Right forelimb (tissue), 1 donor: ENCODE results near the gene XPO6.

ENCODE experiments used
- DNase-seq: peaks from one replicate; pipeline ENCODE4 v3.0.0-alpha.2; 2018

Gene XPO6

GRCh38 chr16:28183484-28183883 is 28.3 kb downstream of the XPO6 start:
- DNase-seq: no peak

GRCh38 chr16:28182801-28183200 is 29.0 kb downstream of the XPO6 start:
- DNase-seq: no peak

GRCh38 chr16:28182183-28182582 is 29.6 kb downstream of the XPO6 start:
- no peak for DNase-seq

- DNase-seq: no peak
Observed at GRCh38 chr16:28181515-28181914, 30.2 kb downstream of the XPO6 start.

- DNase-seq: no peak
Observed at GRCh38 chr16:28180655-28181460, 30.9 kb downstream of the XPO6 start.

- DNase-seq: no peak
Observed at GRCh38 chr16:28179354-28179753, 32.4 kb downstream of the XPO6 start.

DNA sequence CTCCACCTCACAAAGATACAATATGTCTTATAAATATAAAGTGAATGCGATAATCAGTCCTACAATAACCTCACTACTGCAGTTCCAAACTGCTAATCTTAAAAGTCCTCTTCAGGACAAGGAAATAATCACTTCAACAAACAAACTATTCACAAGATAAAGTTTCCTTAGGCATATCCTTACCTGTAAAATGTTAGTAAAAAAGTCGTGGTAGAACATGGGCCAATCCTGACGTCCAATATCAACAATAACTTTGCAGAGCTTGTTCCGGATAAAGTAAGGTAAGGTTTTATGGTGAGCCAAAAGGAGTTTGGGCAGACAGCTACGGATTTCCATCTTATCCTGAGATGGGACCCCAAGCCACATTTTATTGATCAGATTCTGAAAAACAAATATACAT is 36.0 kb downstream of the XPO6 start:
- no peak for DNase-seq

- DNase-seq: no peak
Observed at GRCh38 chr16:28172336-28172735, 39.4 kb downstream of the XPO6 start.

GRCh38 chr16:28171816-28172215 is 39.9 kb downstream of the XPO6 start:
- no peak for DNase-seq

- DNase-seq: no peak
Observed at GRCh38 chr16:28168991-28169554, 42.7 kb downstream of the XPO6 start.

- no peak for DNase-seq
Observed at GRCh38 chr16:28167730-28168129, 44.0 kb downstream of the XPO6 start.

- DNase-seq: no peak
Observed at GRCh38 chr16:28167221-28167620, 44.5 kb downstream of the XPO6 start.

DNA sequence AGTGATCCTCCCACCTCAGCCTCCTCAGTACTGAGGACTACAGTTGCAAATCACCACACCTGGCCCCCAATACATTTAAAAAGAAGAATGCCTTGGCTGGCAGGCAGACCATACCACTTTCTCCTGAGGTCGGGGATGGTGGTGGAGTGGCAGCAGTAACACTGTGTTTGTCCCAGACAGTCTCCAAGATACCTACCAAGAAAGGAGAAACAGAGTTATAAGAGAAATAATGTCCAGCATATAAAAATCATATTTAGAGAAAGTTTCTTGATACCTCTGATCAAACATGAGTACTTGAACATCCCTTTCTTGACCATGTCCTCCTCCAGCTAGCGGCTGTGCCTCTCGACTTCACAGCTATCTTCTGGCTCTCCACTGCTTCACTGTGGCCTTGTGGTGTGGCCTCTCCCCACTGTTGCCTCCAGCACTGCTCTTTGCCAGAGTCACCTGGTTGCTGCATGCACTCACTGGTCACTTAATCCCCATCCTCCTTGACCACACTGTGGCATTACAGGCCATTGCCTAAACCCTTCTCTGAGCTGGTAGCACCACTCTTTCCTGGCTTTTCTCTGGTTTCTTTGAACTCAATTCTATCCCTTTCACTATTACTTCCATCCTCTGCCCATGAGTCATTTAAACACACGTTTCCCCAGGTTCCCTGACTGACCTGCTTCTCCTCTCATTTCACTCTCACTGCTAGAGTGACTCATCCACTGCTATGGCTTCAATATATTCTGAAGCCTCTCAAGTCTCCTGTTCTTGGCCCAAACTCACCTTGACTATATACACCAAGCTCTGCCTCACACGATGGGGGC is 45.2 kb downstream of the XPO6 start:
- DNase-seq: no peak

- DNase-seq: no peak
Observed at GRCh38 chr16:28165598-28165997, 46.2 kb downstream of the XPO6 start.

- DNase-seq: no peak
Observed at GRCh38 chr16:28164140-28164539, 47.6 kb downstream of the XPO6 start.

- DNase-seq: no peak
Observed at GRCh38 chr16:28163699-28164098, 48.1 kb downstream of the XPO6 start.

DNA sequence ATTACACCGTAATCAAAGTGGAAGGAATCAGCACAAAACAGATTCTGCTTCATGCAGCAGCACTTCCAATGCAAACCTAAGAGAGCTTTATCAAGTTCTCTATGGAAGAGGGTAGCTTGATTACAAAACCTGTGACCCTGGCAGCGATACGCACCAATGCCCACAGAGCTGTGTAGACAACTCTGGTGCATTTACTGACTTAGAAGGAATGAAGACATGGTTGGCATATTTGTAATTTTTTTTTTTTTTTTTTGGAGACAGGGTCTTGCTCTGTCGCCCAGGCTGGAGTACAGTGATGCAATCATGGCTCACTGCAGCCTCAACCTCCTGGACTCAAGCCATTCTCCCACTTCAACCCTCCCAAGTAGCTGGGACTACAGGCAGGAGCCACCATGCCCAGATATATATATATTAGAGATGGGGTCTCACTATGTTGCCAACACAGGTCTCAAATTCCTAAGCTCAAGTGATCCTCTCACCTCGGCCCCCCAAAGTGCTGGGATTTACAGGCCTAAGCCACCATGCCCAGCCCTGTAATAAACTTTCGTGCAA is 49.4 kb downstream of the XPO6 start:
- no peak for DNase-seq

- no peak for DNase-seq
Observed at GRCh38 chr16:28161626-28162025, 50.1 kb downstream of the XPO6 start.

GRCh38 chr16:28158136-28158535 is 53.6 kb downstream of the XPO6 start:
- no peak for DNase-seq

GRCh38 chr16:28156056-28156680 is 55.6 kb downstream of the XPO6 start:
- no peak for DNase-seq

- DNase-seq: no peak
Observed at GRCh38 chr16:28155293-28155692, 56.5 kb downstream of the XPO6 start.

GRCh38 chr16:28151180-28151579 is 60.6 kb downstream of the XPO6 start:
- DNase-seq: no peak
